HepG2 (cell line): ENCODE data around the gene SLCO4A1. TPM values are rescaled to one million over a fixed set of nuclear protein-coding genes. Genes with fewer than 3 reads are reported as not detected.
A peak's percentile ranks its signal among the peaks of the same experiment; 100 is the strongest.

ENCODE experiments used
- ATAC-seq: fragments of 200-7000 bp; cut with Tn5 transposase; 3 replicates; pipeline ENCODE4 v1.9.1; 2020; ENCODE audit warnings: mild to moderate bottlenecking, moderate library complexity
- BruUV-seq: library from RNA; stranded (reverse); fragments of 400-500 nt; replicated peaks from 2 replicates; lab custom pipeline; 2021; lab: Mats Ljungman, UMichigan
- CTCF ChIA-PET: fragments of 300-600 bp; formaldehyde crosslinking; extraction: SDS; loops from one replicate; lab custom pipeline; 2021; ENCODE audit warnings: low total read pairs, inconsistent platforms, low intra/inter-chr PET ratio; lab: Yijun Ruan, JAX
- POLR2A ChIA-PET: fragments of 350-600 bp; sonication (Branson Sonifier 250); formaldehyde crosslinking; loops from one replicate; lab custom pipeline; 2020; ENCODE audit warnings: antibody characterized with exemption, inconsistent platforms; lab: Yijun Ruan, JAX
- DNase-seq: peaks from one replicate; pipeline ENCODE4 v3.0.0-alpha.2; 2015; ENCODE audit warnings: low spot score
- FAIRE-seq: peaks from 3 replicates; lab custom pipeline; 2011; peaks lifted over from hg19 to GRCh38; lab: Jason Lieb, UNC
- H2AFZ ChIP-seq: one replicate; pipeline ENCODE4 v1.6.1; 2011; ENCODE audit warnings: low read length, inconsistent platforms
- H3K27ac ChIP-seq: fragments of 300-600 bp; 3 replicates; pipeline ENCODE4 v1.8.0; 2011; ENCODE audit warnings: mixed run types, mild to moderate bottlenecking, mixed read lengths, low read length, inconsistent platforms; ENCODE audit not compliant: insufficient read depth; ENCODE audit errors: extremely low read length
- H3K27me3 ChIP-seq, 2 experiments: fragments of 200-600 bp in 1 of 2; 2 replicates in 1 of 2; 3 replicates in 1 of 2; pipeline versions ENCODE4 v1.6.0 to v1.8.0; 2011; ENCODE audit warnings: low read length in 2 of 2, mild to moderate bottlenecking in 2 of 2, moderate library complexity in 2 of 2, inconsistent platforms in 1 of 2; ENCODE audit not compliant: insufficient read depth in 2 of 2, control insufficient read depth in 1 of 2
- H3K36me3 ChIP-seq, 2 experiments: fragments of 200-600 bp in 1 of 2; replicated peaks in 1 of 2; 2 replicates in 1 of 2; 3 replicates in 1 of 2; pipeline versions ENCODE4 v1.5.1 to v1.8.0; 2011; ENCODE audit warnings: low read length in 2 of 2, inconsistent platforms in 1 of 2; ENCODE audit not compliant: insufficient read depth in 2 of 2, control insufficient read depth in 1 of 2
- H3K4me1 ChIP-seq: 2 replicates; pipeline ENCODE4 v1.5.1; 2012; ENCODE audit warnings: low read length, inconsistent platforms; ENCODE audit not compliant: insufficient read depth
- H3K4me2 ChIP-seq: 2 replicates; pipeline ENCODE4 v1.6.0; 2011; ENCODE audit warnings: low read depth, low read length, inconsistent platforms
- H3K4me3 ChIP-seq, 3 experiments: fragments of 200-600 bp in 1 of 3; sonication (generic), shearing (Covaris generic) in 1 of 3; replicated peaks in 1 of 3; 2 replicates each; pipeline ENCODE4 v1.5.1; 2011 to 2016; ENCODE audit warnings: low read length in 3 of 3, inconsistent platforms in 2 of 3, low read depth in 2 of 3, mild to moderate bottlenecking in 2 of 3, control low read depth in 1 of 3, mixed read lengths in 1 of 3; ENCODE audit not compliant: insufficient read depth in 1 of 3
- H3K79me2 ChIP-seq: one replicate; pipeline ENCODE4 v1.6.1; 2011; ENCODE audit warnings: low read length, inconsistent platforms; ENCODE audit not compliant: insufficient read depth
- H3K9ac ChIP-seq: 2 replicates; pipeline ENCODE4 v1.6.0; 2011; ENCODE audit warnings: mild to moderate bottlenecking, low read depth, low read length, inconsistent platforms; ENCODE audit not compliant: insufficient read depth
- H3K9me3 ChIP-seq: 2 replicates; pipeline ENCODE4 v1.5.1; 2012; ENCODE audit warnings: mild to moderate bottlenecking, low read length
- H4K20me1 ChIP-seq: 2 replicates; pipeline ENCODE4 v1.6.0; 2011; ENCODE audit warnings: inconsistent platforms, mild to moderate bottlenecking, low read length, moderate library complexity; ENCODE audit not compliant: insufficient read depth
- ATF7-NPFF ChIP-seq: sonication (generic); formaldehyde crosslinking; IDR thresholded peaks from 2 replicates; pipeline ENCODE4 v1.8.1; 2023; ENCODE audit warnings: mild to moderate bottlenecking, low read depth, missing genetic modification reagents, moderate library complexity
- CBFB ChIP-seq: sonication (generic); formaldehyde crosslinking; IDR thresholded peaks from 2 replicates; pipeline ENCODE4 v1.4.0; 2020; ENCODE audit warnings: missing genetic modification reagents
- GLI4 ChIP-seq: sonication (generic); formaldehyde crosslinking; IDR thresholded peaks from 2 replicates; pipeline ENCODE4 v1.5.1; 2020; ENCODE audit warnings: missing genetic modification reagents, mild to moderate bottlenecking, moderate library complexity, borderline replicate concordance
- KMT2B ChIP-seq: IDR thresholded peaks from 2 replicates; pipeline ENCODE4 v1.6.1; 2016; ENCODE audit warnings: missing genetic modification reagents, missing compliant biosample characterization
- PCBP1 ChIP-seq: fragments of 200-400 bp; formaldehyde crosslinking; IDR thresholded peaks from 2 replicates; pipeline ENCODE4 v1.6.1; 2017; ENCODE audit warnings: mild to moderate bottlenecking, low read depth, low read length, borderline replicate concordance
- POGZ ChIP-seq: sonication (generic); formaldehyde crosslinking; IDR thresholded peaks from 2 replicates; pipeline ENCODE4 v1.4.0; 2020; ENCODE audit warnings: mild to moderate bottlenecking, missing genetic modification reagents
- RFXAP ChIP-seq: sonication (generic); formaldehyde crosslinking; IDR thresholded peaks from 2 replicates; pipeline ENCODE4 v1.4.0; 2020; ENCODE audit warnings: missing genetic modification reagents, borderline replicate concordance
- SAP130 ChIP-seq: IDR thresholded peaks from 2 replicates; pipeline ENCODE4 v1.6.1; 2016; ENCODE audit warnings: low read depth
- ZFP36L2 ChIP-seq: sonication (generic); formaldehyde crosslinking; IDR thresholded peaks from 2 replicates; pipeline ENCODE4 v1.4.0; 2020; ENCODE audit warnings: missing genetic modification reagents
- ZIK1 ChIP-seq: sonication (generic); formaldehyde crosslinking; IDR thresholded peaks from 2 replicates; pipeline ENCODE4 v1.5.0; 2020; ENCODE audit warnings: mild to moderate bottlenecking, low read depth, missing genetic modification reagents, borderline replicate concordance
- ZNF30 ChIP-seq: sonication (generic); formaldehyde crosslinking; IDR thresholded peaks from 2 replicates; pipeline ENCODE4 v1.5.0; 2020; ENCODE audit warnings: mild to moderate bottlenecking, missing genetic modification reagents
- ZNF619 ChIP-seq: sonication (generic); formaldehyde crosslinking; IDR thresholded peaks from 2 replicates; pipeline ENCODE4 v1.4.0; 2020; ENCODE audit warnings: mild to moderate bottlenecking, missing genetic modification reagents
- WGBS: methylation state at CpG from one replicate; pipeline ENCODE4 v1.1.6; 2017; ENCODE audit warnings: low lambda C conversion rate; 5-methylcytosine and 5-hydroxymethylcytosine counted together
- in situ Hi-C: cut with HindIII; loops from 2 replicates; pipeline ENCODE4 v1.10.0; 2017; ENCODE audit warnings: low pct_unique_long_range_greater_than_20kb; ENCODE audit not compliant: extremely low pct_ligation_motif_present
- intact Hi-C: fragments of 100-400 bp; cut with micrococcal nuclease; formaldehyde crosslinking; loops from one replicate; pipeline ENCODE4 v1.10.0; 2022; ENCODE audit not compliant: unreplicated experiment
- polyA plus RNA-seq, 8 experiments: library from polyadenylated mRNA; depleted of rRNA in 3 of 8; stranded (reverse) in 7 of 8; unstranded in 1 of 8; fragments of >200 nt; fragmentation: Illumina TruSeq in 4 of 8; extraction: Trizol in 4 of 8; gene quantifications; 2 replicates each; pipeline versions ENCODE4 v1.2.1 to v1.2.3, GENCODE V29; 2011 to 2016; ENCODE audit warnings: low read depth in 4 of 8, missing spikeins in 1 of 8, mixed read lengths in 1 of 8; ENCODE audit not compliant: insufficient read depth in 1 of 8
- total RNA-seq, 5 experiments: library from RNA; depleted of rRNA; stranded (reverse); fragments of >200 nt; fragmentation: Illumina TruSeq; extraction: Trizol; gene quantifications; 2 replicates each; pipeline ENCODE4 v1.2.3, GENCODE V29; 2016; ENCODE audit warnings: low read depth in 1 of 5
- TF ChIP-seq, protein P1 (sequence below): sonication (generic); formaldehyde crosslinking; IDR thresholded peaks from 2 replicates; pipeline ENCODE4 v1.4.0; 2020; ENCODE audit warnings: mild to moderate bottlenecking, missing genetic modification reagents, borderline replicate concordance
- TF ChIP-seq, protein P2 (sequence below): sonication (generic); formaldehyde crosslinking; IDR thresholded peaks from 2 replicates; pipeline ENCODE4 v1.4.0; 2020; ENCODE audit warnings: missing genetic modification reagents
- TF ChIP-seq, protein P3 (sequence below): sonication (generic); formaldehyde crosslinking; IDR thresholded peaks from 2 replicates; pipeline ENCODE4 v1.5.1; 2020; ENCODE audit warnings: mild to moderate bottlenecking, moderate library complexity, missing genetic modification reagents

The SLCO4A1 gene
- total and polyA plus RNA-seq, 2 of the 13 experiments (the other 11 are each of a cell fraction or from before 2014, with no cell fraction given) = 55.5 to 112 TPM

DNA sequence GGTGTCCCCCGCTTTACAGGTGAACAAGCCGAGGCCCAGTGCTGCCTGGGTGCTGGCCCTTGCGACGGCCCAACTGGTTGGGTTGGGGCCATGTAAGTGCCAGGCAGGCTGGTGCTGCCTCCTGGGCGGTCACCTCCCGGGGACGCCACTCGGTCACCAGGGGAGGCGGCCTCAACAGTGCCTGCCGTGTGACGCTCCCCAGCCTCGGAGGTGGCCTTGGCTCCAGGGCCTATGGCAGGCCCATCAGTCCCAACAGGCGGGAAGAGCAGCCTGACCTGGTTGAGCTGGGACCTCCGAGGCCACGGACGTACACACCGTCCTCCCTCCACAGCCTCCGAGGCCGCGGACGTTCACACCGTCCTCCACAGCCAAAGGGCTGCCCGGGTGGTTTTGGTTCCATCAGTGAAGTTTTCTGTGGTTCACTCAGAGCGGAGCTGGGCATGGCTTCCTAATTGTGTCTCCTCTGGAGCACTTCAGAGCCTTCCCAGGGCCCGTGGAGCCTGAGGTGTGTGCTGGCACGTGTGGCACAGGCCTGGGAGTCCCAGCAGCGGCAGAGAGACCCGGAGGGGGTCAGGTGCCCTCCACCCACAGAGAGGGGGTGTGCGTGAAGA, 19.3 kb upstream of the SLCO4A1 start:
- DNase-seq (no peak), ATAC-seq (peak; percentile 3; the same call in 2 of the 3 replicates), FAIRE-seq (no peak)
- no TSS peak for BruUV-seq
- no peak overlapping the region for H2AFZ ChIP-seq
- 72% methylated on average over 17 of the region's 29 CpGs for WGBS
- H4K20me1 ChIP-seq = no peaks in the 10 kb centered on the region
- H3K27me3 ChIP-seq = peaks cover 2 to 11% of the 10 kb centered on the region in 2 experiments; a peak in 3 of 5 replicates
- no peaks in the 10 kb centered on the region for H3K79me2 ChIP-seq
- H3K27ac ChIP-seq = peak overlapping the region; percentile 95
- H3K36me3 ChIP-seq = no peaks in the 10 kb centered on the region
- H3K4me2 ChIP-seq = peak overlapping the region; percentile 90
- intact Hi-C loops = loop anchor here (5.0 kb wide), 1 partner anchor 184 kb away; no protein-coding TSS in a partner anchor
- peak overlapping the region; percentile 78 for H3K9ac ChIP-seq
- no peaks in the 10 kb centered on the region for H3K9me3 ChIP-seq
- POLR2A ChIA-PET = interaction anchor here (0.8 to 3.0 kb wide), 22 partner anchors 11 to 255 kb away, joined by 3 to 37 read pairs (median 5); partner anchors contain the start of genes LAMA5, MRGBP, OGFR and RPS21
- peaks cover 68% of the 10 kb centered on the region for H3K4me1 ChIP-seq
- in situ Hi-C loops = loop anchor here (5.0 kb wide), 1 partner anchor 169 kb away; no protein-coding TSS in a partner anchor
- peak overlapping the region in 2 of 3 experiments; percentile 6 to 65; a peak in 4 of 6 replicates for H3K4me3 ChIP-seq
- CTCF ChIA-PET = interaction anchor here (1.6 to 1.8 kb wide), 2 partner anchors 168 to 185 kb away, joined by 6 to 10 read pairs; no protein-coding TSS in a partner anchor
- TF ChIP-seq ZNF30 (CRISPR knock-in tag) (0 out of 2 replicates have a peak, but pooled peaks have one; percentile 12), ZIK1 (CRISPR knock-in tag) (0 out of 2 replicates have a peak, but pooled peaks have one; percentile 36), KMT2B (CRISPR knock-in tag) (no peak), ZNF619 (CRISPR knock-in tag) (peak; percentile 60; the same call in 1 of the 2 replicates), ATF7-NPFF (CRISPR knock-in tag) (peak; percentile 83), GLI4 (CRISPR knock-in tag) (peak; percentile 62; the same call in 1 of the 2 replicates), PCBP1 (peak; percentile 59; the same call in 1 of the 2 replicates), SAP130 (no peak), CBFB (0 out of 2 replicates have a peak, but pooled peaks have one; percentile 12), POGZ (CRISPR knock-in tag) (0 out of 2 replicates have a peak, but pooled peaks have one; percentile 10), RFXAP (CRISPR knock-in tag) (no peak), ZFP36L2 (CRISPR knock-in tag) (no peak)
- TF ChIP-seq, protein P1, sequence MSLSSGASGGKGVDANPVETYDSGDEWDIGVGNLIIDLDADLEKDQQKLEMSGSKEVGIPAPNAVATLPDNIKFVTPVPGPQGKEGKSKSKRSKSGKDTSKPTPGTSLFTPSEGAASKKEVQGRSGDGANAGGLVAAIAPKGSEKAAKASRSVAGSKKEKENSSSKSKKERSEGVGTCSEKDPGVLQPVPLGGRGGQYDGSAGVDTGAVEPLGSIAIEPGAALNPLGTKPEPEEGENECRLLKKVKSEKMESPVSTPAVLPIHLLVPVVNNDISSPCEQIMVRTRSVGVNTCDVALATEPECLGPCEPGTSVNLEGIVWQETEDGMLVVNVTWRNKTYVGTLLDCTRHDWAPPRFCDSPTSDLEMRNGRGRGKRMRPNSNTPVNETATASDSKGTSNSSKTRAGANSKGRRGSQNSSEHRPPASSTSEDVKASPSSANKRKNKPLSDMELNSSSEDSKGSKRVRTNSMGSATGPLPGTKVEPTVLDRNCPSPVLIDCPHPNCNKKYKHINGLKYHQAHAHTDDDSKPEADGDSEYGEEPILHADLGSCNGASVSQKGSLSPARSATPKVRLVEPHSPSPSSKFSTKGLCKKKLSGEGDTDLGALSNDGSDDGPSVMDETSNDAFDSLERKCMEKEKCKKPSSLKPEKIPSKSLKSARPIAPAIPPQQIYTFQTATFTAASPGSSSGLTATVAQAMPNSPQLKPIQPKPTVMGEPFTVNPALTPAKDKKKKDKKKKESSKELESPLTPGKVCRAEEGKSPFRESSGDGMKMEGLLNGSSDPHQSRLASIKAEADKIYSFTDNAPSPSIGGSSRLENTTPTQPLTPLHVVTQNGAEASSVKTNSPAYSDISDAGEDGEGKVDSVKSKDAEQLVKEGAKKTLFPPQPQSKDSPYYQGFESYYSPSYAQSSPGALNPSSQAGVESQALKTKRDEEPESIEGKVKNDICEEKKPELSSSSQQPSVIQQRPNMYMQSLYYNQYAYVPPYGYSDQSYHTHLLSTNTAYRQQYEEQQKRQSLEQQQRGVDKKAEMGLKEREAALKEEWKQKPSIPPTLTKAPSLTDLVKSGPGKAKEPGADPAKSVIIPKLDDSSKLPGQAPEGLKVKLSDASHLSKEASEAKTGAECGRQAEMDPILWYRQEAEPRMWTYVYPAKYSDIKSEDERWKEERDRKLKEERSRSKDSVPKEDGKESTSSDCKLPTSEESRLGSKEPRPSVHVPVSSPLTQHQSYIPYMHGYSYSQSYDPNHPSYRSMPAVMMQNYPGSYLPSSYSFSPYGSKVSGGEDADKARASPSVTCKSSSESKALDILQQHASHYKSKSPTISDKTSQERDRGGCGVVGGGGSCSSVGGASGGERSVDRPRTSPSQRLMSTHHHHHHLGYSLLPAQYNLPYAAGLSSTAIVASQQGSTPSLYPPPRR (CRISPR knock-in tag) = 0 out of 2 replicates have a peak, but pooled peaks have one; percentile 4
- TF ChIP-seq, protein P2, sequence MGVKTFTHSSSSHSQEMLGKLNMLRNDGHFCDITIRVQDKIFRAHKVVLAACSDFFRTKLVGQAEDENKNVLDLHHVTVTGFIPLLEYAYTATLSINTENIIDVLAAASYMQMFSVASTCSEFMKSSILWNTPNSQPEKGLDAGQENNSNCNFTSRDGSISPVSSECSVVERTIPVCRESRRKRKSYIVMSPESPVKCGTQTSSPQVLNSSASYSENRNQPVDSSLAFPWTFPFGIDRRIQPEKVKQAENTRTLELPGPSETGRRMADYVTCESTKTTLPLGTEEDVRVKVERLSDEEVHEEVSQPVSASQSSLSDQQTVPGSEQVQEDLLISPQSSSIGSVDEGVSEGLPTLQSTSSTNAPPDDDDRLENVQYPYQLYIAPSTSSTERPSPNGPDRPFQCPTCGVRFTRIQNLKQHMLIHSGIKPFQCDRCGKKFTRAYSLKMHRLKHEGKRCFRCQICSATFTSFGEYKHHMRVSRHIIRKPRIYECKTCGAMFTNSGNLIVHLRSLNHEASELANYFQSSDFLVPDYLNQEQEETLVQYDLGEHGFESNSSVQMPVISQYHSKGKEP (CRISPR knock-in tag) = 0 out of 2 replicates have a peak, but pooled peaks have one; percentile 10
- TF ChIP-seq, protein P3, sequence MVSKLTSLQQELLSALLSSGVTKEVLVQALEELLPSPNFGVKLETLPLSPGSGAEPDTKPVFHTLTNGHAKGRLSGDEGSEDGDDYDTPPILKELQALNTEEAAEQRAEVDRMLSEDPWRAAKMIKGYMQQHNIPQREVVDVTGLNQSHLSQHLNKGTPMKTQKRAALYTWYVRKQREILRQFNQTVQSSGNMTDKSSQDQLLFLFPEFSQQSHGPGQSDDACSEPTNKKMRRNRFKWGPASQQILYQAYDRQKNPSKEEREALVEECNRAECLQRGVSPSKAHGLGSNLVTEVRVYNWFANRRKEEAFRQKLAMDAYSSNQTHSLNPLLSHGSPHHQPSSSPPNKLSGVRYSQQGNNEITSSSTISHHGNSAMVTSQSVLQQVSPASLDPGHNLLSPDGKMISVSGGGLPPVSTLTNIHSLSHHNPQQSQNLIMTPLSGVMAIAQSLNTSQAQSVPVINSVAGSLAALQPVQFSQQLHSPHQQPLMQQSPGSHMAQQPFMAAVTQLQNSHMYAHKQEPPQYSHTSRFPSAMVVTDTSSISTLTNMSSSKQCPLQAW (CRISPR knock-in tag) = peak; percentile 53; the same call in 1 of the 2 replicates
